Hematopoietic multipotent progenitor cell treated with erythropoietin and hydrocortisone succinate and interleukin-3 and kit ligand, for 4 days (in vitro differentiated cells): ENCODE data around the gene ASB10.

ENCODE experiments used
- DNase-seq: peaks from one replicate; pipeline ENCODE4 v3.0.0-alpha.2; 2015

ASB10 gene

GRCh38 chr7:151210087-151210854, 23.2 kb upstream of the ASB10 start, which contains the start of gene H2BK1:
H2BK1 (minus strand) TSS chr7:151210488; CDS start chr7:151210318, 170 bp downstream.
- no peak for DNase-seq

DNA sequence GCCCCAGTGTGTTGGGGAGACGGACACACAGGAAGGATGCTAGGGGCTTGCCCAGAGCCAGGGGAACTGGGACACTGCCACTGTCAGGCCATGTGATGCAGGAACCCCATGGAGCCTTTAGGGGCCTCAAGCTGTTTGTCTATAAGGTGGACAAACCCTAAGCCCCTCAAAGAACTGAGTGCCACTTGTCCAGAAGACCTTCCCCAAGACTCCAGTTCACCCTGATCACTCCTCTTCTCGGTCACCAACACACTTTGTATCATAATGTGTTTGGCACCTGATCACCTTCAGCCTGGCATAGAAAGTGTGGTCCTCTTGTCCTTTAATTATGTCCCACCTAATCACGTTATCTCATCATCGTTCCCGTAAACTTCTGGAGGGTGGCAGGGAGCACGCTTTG, 22.5 kb upstream of the ASB10 start:
- no peak for DNase-seq

GRCh38 chr7:151208253-151208862, 21.3 kb upstream of the ASB10 start:
- DNase-seq: no peak

- no peak for DNase-seq
These were observed 20.8 kb upstream of the ASB10 start for GRCh38 chr7:151207804-151208203.

DNA sequence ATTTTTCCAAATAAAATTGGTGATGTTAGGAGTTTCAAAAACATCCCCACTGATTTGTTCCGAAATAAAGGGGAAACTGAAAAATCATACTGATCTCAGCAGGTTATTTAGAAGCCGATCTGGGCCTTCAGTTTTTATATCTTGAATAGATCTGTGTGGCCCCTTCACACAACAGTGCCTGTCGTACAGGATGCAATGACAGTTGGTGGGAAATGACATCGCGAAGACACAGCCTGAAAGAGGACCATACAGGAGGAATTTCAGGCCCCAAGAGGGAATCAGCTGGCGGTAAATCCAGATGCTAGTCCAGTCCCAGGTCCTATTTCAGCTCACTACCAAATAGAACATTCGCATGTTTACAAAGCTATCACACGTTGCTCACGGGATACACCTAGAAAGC, 20.3 kb upstream of the ASB10 start:
- DNase-seq: no peak

DNA sequence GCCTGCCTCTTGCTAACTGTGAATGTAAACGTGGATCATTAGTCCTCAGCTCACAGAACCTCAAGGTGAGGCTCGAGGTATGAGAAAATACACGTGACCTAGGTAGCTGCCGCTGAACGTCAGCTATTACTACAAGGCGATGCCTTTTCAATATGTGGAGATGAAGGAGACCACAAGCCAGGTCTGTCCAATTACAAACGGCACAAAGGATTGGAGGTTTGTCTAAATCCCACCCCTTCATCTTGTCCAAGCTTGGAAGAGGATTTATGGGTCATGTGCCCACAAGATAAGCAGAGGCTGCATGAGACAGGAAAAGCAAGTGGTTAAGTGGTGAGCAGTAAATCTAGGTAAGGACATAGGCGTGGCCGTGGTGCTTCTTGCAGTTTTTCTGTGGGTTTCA, 19.9 kb upstream of the ASB10 start:
- peak; percentile 90 for DNase-seq

DNA sequence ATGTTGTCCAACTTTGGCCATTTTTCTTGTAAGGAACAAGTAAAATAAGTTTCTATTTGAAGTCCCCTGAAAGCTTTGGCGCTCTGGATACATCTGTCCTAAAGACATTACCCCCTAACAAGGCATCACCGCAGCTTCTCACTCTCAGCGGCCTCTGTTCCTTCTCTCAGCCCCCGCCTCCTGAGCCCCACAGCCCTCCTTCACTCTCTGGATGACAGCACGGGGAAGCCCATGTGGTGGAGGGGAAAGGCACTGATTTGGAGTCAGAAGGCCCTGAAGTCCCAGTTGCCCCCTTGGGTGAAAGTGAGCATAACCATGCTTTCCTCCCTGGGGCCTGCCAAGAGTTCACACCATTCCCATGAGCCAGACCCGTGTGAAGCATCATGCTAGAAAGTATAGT, 18.7 kb upstream of the ASB10 start:
- DNase-seq: no peak

- DNase-seq: no peak
These were observed 17.5 kb upstream of the ASB10 start for GRCh38 chr7:151204383-151205032.

GRCh38 chr7:151202836-151203235, 15.8 kb upstream of the ASB10 start:
- no peak for DNase-seq

DNA sequence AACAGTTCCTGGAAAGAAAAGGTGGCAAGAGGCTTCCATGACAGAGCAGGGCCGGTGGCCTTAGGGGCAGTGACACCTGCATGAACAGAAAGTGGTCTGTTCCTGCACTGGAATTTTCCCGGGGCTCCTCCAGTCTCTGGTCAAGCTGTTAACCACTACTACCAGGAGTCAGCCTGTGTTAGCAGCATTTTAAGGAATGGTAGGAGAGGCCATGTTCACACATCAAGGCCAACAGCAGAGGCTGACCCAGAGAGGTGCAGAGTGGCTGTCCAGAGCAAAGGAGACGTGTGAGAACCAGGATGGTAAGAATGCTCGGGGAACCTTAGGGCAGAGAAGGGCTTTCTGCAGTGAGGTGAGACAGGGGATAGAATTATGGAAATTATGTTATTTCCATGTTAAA, 14.7 kb upstream of the ASB10 start:
- no peak for DNase-seq

- no peak for DNase-seq
These were observed 14.3 kb upstream of the ASB10 start for GRCh38 chr7:151201344-151201743.

DNA sequence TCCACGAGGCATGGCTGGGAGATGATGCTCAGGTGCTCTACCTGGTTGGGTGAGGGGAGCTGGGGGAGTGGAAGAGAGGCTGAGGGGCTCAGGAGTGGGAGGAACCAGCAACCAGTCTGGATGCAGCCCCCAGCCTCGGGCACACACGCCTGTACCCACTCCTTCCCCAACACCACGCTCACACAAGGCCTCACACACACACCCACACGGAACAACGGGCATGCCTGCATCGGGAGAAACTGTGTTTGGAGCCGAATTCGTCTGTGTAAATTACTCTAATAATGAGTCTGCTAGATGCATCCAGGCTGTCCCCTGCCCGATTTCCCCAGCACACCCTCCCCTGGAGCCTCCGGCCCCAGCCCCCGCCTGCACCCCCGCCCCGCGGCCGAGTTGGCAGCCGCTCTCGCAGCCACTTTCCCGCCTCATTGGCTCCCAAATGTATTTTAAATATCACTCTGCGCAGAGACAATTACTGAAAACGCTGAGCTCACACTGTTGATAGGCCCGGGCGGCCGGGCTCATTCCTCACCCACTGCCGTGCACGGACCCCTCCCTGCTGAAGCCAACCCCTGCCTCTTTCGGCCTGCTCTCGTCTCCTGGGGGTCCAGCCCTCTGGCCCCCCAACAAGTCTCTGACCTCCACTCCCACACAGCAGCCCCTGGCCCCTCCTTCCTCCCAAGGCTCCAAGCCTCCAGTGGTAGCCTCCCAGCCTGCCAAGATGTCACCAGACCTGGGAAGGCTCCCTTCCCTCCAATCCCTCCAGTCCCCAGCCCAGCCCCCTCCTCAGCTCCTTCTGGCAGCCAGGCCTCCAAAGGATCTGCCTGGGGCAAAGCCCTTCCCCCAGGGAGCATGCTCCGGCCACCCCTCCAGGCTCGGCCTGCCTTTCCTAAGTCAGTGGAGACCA, 12.1 kb upstream of the ASB10 start:
- no peak for DNase-seq

- no peak for DNase-seq
These were observed 10.9 kb upstream of the ASB10 start for GRCh38 chr7:151197932-151198331.

DNA sequence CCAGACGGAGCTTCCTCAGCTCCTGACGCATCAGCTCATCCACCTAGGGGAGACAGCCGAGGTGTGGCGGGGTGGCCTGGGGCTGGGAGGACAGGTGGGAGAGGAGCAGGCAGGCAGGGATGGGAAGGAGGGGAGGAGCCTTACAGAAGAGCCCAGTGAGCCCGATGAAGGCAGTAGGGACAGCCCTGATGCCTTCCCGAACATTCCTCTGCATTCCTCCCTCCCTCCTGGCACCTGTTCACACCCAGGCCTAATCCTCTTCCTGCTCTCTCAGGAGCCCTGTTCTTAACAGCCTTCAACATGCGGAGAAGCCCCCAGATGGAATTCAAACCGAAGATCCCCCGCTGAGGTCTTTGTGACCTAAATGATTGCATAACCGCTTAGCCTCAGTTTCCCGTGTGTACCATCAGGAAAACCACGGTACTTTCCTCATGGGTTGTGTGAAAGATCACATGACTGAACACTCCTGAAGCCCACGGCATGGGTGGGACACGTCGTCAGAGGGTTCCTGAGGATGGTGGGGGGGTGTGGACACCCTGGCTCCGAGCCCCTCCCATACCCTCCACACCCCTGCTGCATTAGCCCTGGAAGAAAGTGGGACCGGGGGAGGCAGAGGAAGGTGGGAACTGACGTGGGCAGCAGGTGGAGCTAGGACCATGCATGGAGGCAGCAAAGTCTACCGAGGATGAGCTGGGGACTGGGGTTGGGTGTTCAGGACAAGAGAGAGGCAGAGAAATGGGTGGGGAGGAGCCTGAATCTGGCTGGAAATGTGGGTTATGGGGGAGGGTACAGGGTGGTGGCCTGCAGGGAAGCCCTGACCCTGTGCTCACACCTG, 8.8 kb upstream of the ASB10 start:
- no peak for DNase-seq

DNA sequence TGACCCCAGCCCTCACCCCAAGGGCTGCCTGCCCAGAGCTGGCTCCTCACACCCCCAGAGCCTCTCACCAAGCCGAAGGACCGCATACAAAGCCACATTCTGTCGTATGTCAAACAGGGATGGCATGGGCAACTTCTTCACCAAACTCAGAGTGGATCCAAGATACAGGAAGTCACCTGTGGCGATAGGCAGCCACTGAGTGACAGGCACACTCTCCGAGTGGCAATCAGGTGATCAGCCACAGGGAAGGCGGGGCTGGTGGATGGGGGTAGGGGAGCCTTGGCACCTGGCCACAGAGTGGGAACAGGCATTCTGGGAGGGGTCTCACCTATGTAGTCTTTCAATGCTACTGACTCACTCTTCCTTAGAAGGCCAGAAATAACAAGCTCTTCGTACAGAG, 7.1 kb upstream of the ASB10 start:
- no peak for DNase-seq

GRCh38 chr7:151193203-151193978, 6.3 kb upstream of the ASB10 start:
- no peak for DNase-seq

DNA sequence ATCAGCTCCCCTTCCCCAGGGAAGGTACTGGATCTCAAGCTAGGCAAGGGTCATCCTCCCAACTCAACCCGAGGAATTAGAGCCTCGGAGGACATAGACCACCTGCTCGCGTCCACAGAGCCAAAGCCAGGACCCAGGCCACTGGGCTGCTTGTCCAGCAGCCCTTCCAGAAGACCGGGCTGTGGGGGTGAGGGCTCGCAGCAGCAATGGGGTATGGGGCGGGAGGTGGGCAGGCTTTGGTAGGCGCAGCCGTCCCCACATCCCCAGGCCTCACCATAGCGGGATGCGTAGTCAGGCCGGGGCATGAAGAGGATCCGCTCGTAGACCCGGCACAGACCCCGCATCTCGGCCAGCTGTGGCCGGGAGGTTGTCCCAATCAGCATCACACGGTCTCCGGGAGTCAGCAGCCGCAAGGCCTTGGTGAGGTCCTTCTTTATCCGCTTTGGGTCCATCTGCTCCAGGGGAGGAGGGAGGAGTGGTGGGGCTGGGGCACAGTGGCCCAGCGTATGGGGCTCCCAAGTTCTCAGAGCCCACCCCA, 5.0 kb upstream of the ASB10 start:
- DNase-seq: no peak

- no peak for DNase-seq
These were observed 4.5 kb upstream of the ASB10 start for GRCh38 chr7:151191544-151191943.

DNA sequence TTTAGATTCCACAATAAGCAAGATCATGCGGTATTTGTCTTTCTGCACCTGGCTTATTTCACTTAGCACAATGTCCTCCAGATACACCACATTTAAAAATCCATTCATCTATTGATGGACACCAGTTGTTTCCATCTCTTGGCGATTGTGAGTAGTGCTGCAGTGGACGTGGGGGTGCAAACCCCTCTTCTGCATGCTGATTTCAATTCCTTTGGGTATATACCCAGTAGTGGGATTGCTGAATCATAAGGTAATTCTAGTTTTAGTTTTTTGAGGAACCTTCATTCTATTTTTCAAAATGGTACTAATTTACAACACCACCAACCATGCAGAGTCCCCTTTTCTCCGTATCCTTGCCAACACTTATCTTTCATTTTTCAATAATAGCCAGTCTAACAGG, 2.0 kb upstream of the ASB10 start:
- DNase-seq: no peak

DNA sequence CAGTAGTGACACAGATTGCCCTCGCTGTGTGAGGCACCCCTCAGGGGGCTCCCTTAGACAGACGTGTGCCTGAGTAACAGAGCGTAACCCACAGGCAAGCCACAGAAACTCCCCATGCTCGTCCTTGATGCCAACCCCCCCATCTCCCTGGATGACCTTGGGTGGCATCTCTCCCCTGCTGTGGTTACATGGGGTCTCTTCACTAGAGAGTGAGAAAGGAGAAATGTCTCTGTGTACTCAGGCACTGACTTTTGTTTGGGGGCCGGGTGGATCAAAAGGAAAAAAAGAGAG, 1.1 kb upstream of the ASB10 start:
- DNase-seq: no peak
